ENCODE results near the gene ADA. TPM values are rescaled to one million over a fixed set of nuclear protein-coding genes. Genes with fewer than 3 reads are reported as not detected.
"Not testable (repeated sequence)": the region's sequence is repeated elsewhere in the genome, so short reads cannot be mapped to it uniquely, and the experiment has no call there.

ADA gene
- 10 to 100 TPM; 11.1 to 14.9 (median 12.4) TPM for total RNA-seq

DNA sequence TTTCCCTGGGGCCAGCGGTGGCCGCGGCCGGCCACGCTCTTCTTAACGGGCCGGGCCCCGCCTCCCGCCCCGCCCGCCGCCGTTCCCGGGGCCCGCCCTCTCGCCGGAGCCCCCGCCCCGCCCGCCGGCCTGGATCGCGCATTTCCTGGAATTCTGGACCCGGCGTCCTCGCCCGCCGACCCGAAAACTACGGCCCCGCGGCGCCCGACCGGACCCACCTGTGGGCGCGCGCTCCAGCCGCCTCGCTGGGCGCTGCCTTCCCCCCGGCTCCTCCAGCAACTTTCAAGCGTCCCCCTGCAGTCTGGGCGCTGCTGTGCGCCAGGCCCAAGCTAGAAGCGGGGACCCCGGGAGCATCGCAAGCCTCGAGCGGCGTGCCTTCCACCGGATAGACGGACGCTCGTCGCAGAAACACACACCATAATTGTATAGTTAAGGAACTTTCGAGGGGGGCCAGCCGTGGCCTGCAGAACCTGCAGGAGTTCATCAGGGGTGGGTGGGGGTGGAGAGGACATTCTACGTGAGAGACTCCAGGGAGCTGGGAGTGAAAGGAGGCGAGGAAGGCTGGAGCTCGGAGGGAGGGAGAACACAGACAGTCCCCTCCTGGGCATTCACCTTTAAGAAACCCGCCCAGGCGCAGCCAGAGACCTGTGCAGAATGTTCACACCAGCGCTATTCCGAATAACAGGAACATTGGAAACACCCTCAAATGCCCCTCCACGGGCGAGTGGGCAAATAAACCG, at the start of gene ADA:
Gene ADA (minus strand): TSS at position 16 of the 740 bp plus-strand sequence. CDS start 92 bp downstream, outside the sequence.
- H3K4me3 ChIP-seq: peak within 1 kb of the TSS; percentile 39 to 70 (median 66)
- TF ChIP-seq, protein P1, sequence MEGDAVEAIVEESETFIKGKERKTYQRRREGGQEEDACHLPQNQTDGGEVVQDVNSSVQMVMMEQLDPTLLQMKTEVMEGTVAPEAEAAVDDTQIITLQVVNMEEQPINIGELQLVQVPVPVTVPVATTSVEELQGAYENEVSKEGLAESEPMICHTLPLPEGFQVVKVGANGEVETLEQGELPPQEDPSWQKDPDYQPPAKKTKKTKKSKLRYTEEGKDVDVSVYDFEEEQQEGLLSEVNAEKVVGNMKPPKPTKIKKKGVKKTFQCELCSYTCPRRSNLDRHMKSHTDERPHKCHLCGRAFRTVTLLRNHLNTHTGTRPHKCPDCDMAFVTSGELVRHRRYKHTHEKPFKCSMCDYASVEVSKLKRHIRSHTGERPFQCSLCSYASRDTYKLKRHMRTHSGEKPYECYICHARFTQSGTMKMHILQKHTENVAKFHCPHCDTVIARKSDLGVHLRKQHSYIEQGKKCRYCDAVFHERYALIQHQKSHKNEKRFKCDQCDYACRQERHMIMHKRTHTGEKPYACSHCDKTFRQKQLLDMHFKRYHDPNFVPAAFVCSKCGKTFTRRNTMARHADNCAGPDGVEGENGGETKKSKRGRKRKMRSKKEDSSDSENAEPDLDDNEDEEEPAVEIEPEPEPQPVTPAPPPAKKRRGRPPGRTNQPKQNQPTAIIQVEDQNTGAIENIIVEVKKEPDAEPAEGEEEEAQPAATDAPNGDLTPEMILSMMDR (IDR thresholded peaks at IDR 0.05): no peak
- TF ChIP-seq EP300 (IDR thresholded peaks at IDR 0.05): peak in 1 of 2 donors; percentile 11
- TF ChIP-seq POLR2A (IDR thresholded peaks at IDR 0.05): no peak
- peaks cover 0 to 20% (median 8%) of the 10 kb centered on the region in 4 donors for H3K4me1 ChIP-seq
- H3K27me3 ChIP-seq: no peaks in the 10 kb centered on the region
- H3K36me3 ChIP-seq: no peaks in the 10 kb centered on the region
- H3K27ac ChIP-seq: peak within 1 kb of the TSS; percentile 32 to 83 (median 66)
- H3K9me3 ChIP-seq: no peaks in the 10 kb centered on the region
- WGBS, 2 donors: 0 to 1% methylated on average over 33 to 40 of the region's 68 CpGs
- peak in 1 of 2 donors; percentile 43 for DNase-seq (ENCODE audit: low spot score in 2 of 2)

DNA sequence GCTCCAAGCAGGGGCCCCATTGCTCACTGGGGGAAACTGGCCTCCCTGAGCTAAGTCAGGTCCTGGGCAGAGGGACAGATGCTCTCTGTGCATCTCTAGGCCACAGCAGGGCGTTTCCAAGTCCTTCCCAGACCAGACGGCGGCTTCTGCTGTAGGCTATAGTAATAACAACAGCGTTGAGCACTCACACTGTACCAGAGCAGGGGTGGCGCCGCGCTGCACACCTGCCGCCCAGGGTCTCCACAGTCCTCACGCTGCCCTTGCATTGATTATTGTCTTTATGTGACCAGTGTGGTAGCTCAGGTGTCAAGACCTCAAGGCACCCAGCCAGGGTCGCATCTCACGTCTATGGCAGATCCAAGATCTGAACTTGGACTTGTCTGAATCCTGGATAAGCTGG, 48.8 kb upstream of the ADA start:
- Histone ChIP-seq H3K36me3 (no peaks in the 10 kb centered on the region), H3K27me3 (no peaks in the 10 kb centered on the region), H3K4me1 (peaks cover 0 to 73% (median 32%) of the 10 kb centered on the region in 4 donors), H3K4me3 (no peak overlapping the region), H3K9me3 (no peaks in the 10 kb centered on the region), H3K27ac (peak overlapping the region in 1 of 4 donors; percentile 83)
- no peak for DNase-seq (ENCODE audit: low spot score in 2 of 2)
- 91 to 98% methylated on average over 9 to 11 of the region's 11 CpGs for WGBS, 2 donors
- TF ChIP-seq EP300 (IDR thresholded peaks at IDR 0.05): no peak
- no peak for TF ChIP-seq POLR2A (IDR thresholded peaks at IDR 0.05)
- TF ChIP-seq, protein P1 (IDR thresholded peaks at IDR 0.05): no peak

DNA sequence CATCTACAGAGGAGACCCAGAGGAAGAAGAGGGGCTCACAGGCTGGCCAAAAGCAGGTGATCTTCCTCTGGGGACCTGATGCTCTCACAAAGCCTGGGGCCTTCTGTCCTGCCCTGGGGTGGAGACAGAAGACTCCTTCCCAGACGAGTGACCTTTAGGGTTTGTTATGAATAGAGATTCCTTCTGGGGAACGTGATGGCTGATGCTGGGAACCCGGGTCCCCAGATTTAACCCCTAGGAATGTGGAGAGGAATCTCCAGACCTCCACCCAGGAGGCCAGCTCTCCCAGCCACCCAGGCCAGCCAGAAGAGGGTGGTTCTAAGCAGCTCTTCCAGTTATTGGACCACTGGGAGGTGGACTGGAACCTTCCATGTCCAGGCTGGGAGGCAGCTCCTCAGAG, 46.9 kb upstream of the ADA start:
- DNase-seq (ENCODE audit: low spot score in 2 of 2): no peak
- WGBS, 2 donors: 31 to 47% methylated on average over 3 of the region's 3 CpGs
- no peak overlapping the region for H3K4me3 ChIP-seq
- no peaks in the 10 kb centered on the region for H3K9me3 ChIP-seq
- no peak overlapping the region for H3K27ac ChIP-seq
- TF ChIP-seq, protein P1 (IDR thresholded peaks at IDR 0.05): no peak
- no peak for TF ChIP-seq EP300 (IDR thresholded peaks at IDR 0.05)
- TF ChIP-seq POLR2A (IDR thresholded peaks at IDR 0.05): no peak
- H3K36me3 ChIP-seq: no peaks in the 10 kb centered on the region
- H3K4me1 ChIP-seq: peaks cover 0 to 74% (median 34%) of the 10 kb centered on the region in 4 donors
- no peaks in the 10 kb centered on the region for H3K27me3 ChIP-seq

DNA sequence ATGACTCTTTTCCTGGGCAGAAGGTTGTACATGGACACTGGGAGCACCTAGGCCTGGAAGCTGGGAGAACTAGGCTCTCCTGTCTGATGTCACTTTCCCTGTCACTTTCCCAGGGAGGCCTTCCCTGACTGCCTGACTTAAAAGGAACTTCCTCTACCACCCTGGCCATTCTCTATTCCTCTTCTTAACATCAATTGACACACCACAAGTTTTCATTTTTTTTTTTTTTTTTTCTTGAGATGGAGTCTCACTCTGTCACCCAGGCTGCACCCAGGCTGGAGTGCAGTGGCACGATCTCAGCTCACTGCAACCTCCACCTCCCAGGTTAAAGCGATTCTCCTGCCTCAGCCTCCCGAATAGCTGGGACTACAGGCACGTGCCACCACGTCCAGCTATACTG, 45.5 kb upstream of the ADA start:
- not testable (repeated sequence) for H3K36me3 ChIP-seq; H3K27me3 ChIP-seq; H3K4me3 ChIP-seq; H3K9me3 ChIP-seq; DNase-seq (ENCODE audit: low spot score in 2 of 2)
- Histone ChIP-seq H3K27ac (peak overlapping the region in 2 of 4 donors; percentile 74 to 84), H3K4me1 (peaks cover 0 to 74% (median 31%) of the 10 kb centered on the region in 4 donors)
- WGBS, 2 donors: 94 to 96% methylated on average over 5 of the region's 5 CpGs

DNA sequence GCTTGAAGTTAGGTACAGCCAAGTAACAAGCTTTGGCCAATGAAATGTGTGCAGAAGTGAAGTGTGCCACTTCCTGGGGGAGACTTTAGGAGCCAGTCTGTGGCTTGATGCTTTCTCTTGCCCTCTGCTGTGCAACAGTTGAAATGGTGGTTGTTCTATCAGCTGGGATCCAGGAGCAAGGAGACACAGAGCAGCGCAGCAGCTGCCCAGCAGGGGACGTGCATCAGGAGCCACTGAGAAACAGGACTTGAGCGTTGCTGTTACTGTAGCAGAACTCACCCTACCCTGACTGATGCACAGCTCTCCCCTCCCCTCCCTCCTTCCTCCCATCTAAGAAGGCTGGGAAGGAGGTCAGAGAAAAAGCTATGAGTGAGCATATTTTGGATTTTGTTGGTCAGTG, 44.8 kb upstream of the ADA start:
- WGBS, 2 donors: 82 to 90% methylated on average over 3 of the region's 3 CpGs
- Histone ChIP-seq H3K27ac (peak overlapping the region in 3 of 4 donors; percentile 4 to 84 (median 74)), H3K36me3 (no peaks in the 10 kb centered on the region), H3K27me3 (no peaks in the 10 kb centered on the region), H3K4me3 (no peak overlapping the region), H3K9me3 (no peaks in the 10 kb centered on the region), H3K4me1 (peaks cover 0 to 74% (median 25%) of the 10 kb centered on the region in 4 donors)
- TF ChIP-seq POLR2A (IDR thresholded peaks at IDR 0.05) (no peak), EP300 (IDR thresholded peaks at IDR 0.05) (no peak)
- TF ChIP-seq, protein P1 (IDR thresholded peaks at IDR 0.05): no peak
- no peak for DNase-seq (ENCODE audit: low spot score in 2 of 2)

Measured in tibial nerve (tissue), 4 donors.